Astrocyte (in vitro differentiated cells and primary cell): Measurements from ENCODE around the gene HOXA13. TPM values are rescaled to one million over a fixed set of nuclear protein-coding genes. Genes with fewer than 3 reads are reported as not detected.

Source experiments
- DNase-seq: peaks from one replicate; pipeline ENCODE4 v3.0.0-alpha.2; 2010; ENCODE audit warnings: low read depth
- FAIRE-seq: peaks from 2 replicates; lab custom pipeline; 2011; peaks lifted over from hg19 to GRCh38; lab: Jason Lieb, UNC
- H2AFZ ChIP-seq: 2 replicates; pipeline ENCODE4 v1.6.0; 2012; ENCODE audit warnings: low read depth, low read length, inconsistent platforms
- H3K27ac ChIP-seq: 2 replicates; pipeline ENCODE4 v1.5.1; 2011; ENCODE audit warnings: low read depth, low read length, inconsistent platforms
- H3K27me3 ChIP-seq: 2 replicates; pipeline ENCODE4 v1.6.0; 2011; ENCODE audit warnings: low read length, inconsistent platforms; ENCODE audit not compliant: insufficient read depth
- H3K36me3 ChIP-seq: 2 replicates; pipeline ENCODE4 v1.5.1; 2011; ENCODE audit warnings: low read length, inconsistent platforms; ENCODE audit not compliant: insufficient read depth
- H3K4me1 ChIP-seq: 2 replicates; pipeline ENCODE4 v1.5.1; 2011; ENCODE audit warnings: low read length, inconsistent platforms; ENCODE audit not compliant: insufficient read depth
- H3K4me2 ChIP-seq: 2 replicates; pipeline ENCODE4 v1.6.0; 2012; ENCODE audit warnings: low read length, inconsistent platforms
- H3K4me3 ChIP-seq: 2 replicates; pipeline ENCODE4 v1.5.1; 2011; ENCODE audit warnings: low read depth, mild to moderate bottlenecking, low read length, inconsistent platforms; ENCODE audit not compliant: insufficient read depth
- H3K79me2 ChIP-seq: 2 replicates; pipeline ENCODE4 v1.6.0; 2012; ENCODE audit warnings: mild to moderate bottlenecking, low read length, inconsistent platforms; ENCODE audit not compliant: insufficient read depth
- H3K9ac ChIP-seq: 2 replicates; pipeline ENCODE4 v1.6.0; 2012; ENCODE audit warnings: mild to moderate bottlenecking, low read length, inconsistent platforms
- H3K9me3 ChIP-seq: 2 replicates; pipeline ENCODE4 v1.5.1; 2012; ENCODE audit warnings: low read depth, mild to moderate bottlenecking, low read length, inconsistent platforms; ENCODE audit not compliant: insufficient read depth
- H4K20me1 ChIP-seq: 2 replicates; pipeline ENCODE4 v1.6.0; 2012; ENCODE audit warnings: low read length, inconsistent platforms; ENCODE audit not compliant: insufficient read depth
- H3K27ac Mint-ChIP-seq: one replicate; pipeline ENCODE4 v1.8.0; 2021; ENCODE audit warnings: mild to moderate bottlenecking, mixed read lengths; ENCODE audit not compliant: unreplicated experiment
- H3K27me3 Mint-ChIP-seq: one replicate; pipeline ENCODE4 v1.8.0; 2021; ENCODE audit warnings: low read depth, mixed read lengths; ENCODE audit not compliant: unreplicated experiment
- H3K36me3 Mint-ChIP-seq: one replicate; pipeline ENCODE4 v1.8.0; 2021; ENCODE audit warnings: low read depth, mixed read lengths; ENCODE audit not compliant: unreplicated experiment
- H3K4me1 Mint-ChIP-seq: one replicate; pipeline ENCODE4 v1.8.0; 2021; ENCODE audit warnings: low read depth, mixed read lengths; ENCODE audit not compliant: unreplicated experiment
- H3K4me3 Mint-ChIP-seq: one replicate; pipeline ENCODE4 v1.8.0; 2021; ENCODE audit warnings: mild to moderate bottlenecking, moderate library complexity, mixed read lengths; ENCODE audit not compliant: unreplicated experiment
- H3K9me3 Mint-ChIP-seq: one replicate; pipeline ENCODE4 v1.8.0; 2021; ENCODE audit warnings: mild to moderate bottlenecking, mixed read lengths; ENCODE audit not compliant: unreplicated experiment
- CTCF ChIP-seq: IDR thresholded peaks from 2 replicates; pipeline ENCODE4 v1.5.1; 2011; ENCODE audit warnings: low read depth, mild to moderate bottlenecking, inconsistent platforms, low read length, moderate library complexity; ENCODE audit not compliant: insufficient read depth
- EZH2 ChIP-seq: IDR thresholded peaks from 2 replicates; pipeline ENCODE4 v1.6.1; 2012; ENCODE audit warnings: mild to moderate bottlenecking, low read length, inconsistent platforms; ENCODE audit not compliant: insufficient read depth
- total RNA-seq: library from RNA; stranded (reverse); gene quantifications from 2 replicates; pipeline ENCODE4 v1.2.1, GENCODE V29; 2021

The HOXA13 gene
- total RNA-seq, 1 donor from 2014 or later: not detected

DNA sequence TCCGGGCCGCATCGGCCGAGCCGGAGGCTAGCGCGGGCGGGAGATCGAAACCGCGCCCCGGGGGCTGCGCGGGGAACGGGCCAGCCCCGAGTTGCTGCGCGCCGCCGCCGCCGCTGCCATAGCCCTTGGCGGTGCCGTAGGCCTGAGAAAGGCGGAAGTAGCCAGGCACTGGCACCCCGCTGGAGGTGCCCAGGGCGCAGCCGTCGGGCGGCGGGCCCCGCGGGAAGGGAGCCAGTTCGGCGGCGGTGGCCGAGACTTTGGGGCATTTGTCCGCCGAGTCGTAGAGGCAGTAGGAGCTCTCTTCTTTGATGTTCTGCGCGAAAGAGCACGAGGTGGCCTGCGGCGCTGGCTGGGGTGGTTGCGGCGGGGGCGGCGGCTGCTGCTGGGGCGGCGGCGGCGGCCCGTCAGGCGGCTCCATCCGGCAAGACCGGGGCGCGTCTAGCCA is 26.4 kb downstream of the HOXA13 start:
- Histone ChIP-seq H3K27me3 (peaks cover 92% of the 10 kb centered on the region), H3K4me2 (peak overlapping the region; percentile 63), H3K9me3 (peaks cover 11% of the 10 kb centered on the region), H3K4me3 (no peak overlapping the region), H4K20me1 (peaks cover 6% of the 10 kb centered on the region), H2AFZ (no peak overlapping the region), H3K4me1 (peaks cover 5% of the 10 kb centered on the region), H3K27ac (no peak overlapping the region), H3K36me3 (no peaks in the 10 kb centered on the region), H3K9ac (no peak overlapping the region), H3K79me2 (no peaks in the 10 kb centered on the region)
- Mint-ChIP-seq H3K4me3 (no peak overlapping the region), H3K4me1 (no peaks in the 10 kb centered on the region), H3K9me3 (peaks cover 28% of the 10 kb centered on the region), H3K36me3 (no peaks in the 10 kb centered on the region), H3K27me3 (peaks cover 70% of the 10 kb centered on the region), H3K27ac (no peak overlapping the region)
- DNase-seq (no peak), FAIRE-seq (no peak)
- no peak for TF ChIP-seq CTCF
- peak; percentile 92 for TF ChIP-seq EZH2

DNA sequence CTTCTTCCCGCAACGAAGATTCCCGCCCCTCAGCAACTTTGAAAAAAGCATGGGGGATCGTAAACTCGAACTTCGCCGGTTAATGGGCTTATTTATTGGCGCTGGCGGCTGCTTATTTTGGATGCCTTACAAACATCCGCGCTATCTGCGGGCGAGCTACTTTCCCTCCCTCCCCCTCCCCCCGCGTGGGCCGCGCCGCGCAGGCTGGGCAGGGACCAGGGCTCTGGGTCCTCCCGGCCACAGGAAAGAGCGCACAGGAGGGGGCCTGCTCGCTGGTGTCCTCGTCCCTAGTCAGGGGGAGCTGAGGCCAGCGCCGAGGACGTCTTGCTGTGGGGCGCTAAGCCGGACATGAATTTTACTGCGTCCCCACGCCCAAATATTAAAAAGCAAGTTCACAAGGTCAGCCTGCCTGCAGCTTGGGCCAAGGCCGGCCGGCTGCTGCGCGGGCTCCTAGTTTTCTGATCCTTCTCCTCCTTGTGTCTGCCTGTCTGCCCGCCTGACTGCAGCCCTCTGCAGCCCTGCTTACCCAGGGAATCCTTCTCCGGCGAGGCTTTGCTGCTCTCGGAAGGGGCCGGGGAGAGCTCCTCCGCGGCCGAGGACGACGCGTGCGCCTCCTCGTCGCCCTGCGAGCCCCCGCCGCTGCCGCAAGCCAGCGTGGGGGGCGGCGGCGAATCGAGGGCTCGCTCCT is 26.9 kb downstream of the HOXA13 start:
- Mint-ChIP-seq H3K4me3 (no peak overlapping the region), H3K9me3 (peaks cover 30% of the 10 kb centered on the region), H3K27me3 (peaks cover 70% of the 10 kb centered on the region), H3K36me3 (no peaks in the 10 kb centered on the region), H3K4me1 (no peaks in the 10 kb centered on the region), H3K27ac (no peak overlapping the region)
- DNase-seq (no peak), FAIRE-seq (no peak)
- Histone ChIP-seq H3K9ac (no peak overlapping the region), H3K27ac (no peak overlapping the region), H3K4me3 (no peak overlapping the region), H3K4me2 (peak overlapping the region; percentile 63), H3K36me3 (no peaks in the 10 kb centered on the region), H4K20me1 (peaks cover 6% of the 10 kb centered on the region), H3K79me2 (no peaks in the 10 kb centered on the region), H3K4me1 (peaks cover 5% of the 10 kb centered on the region), H2AFZ (no peak overlapping the region), H3K9me3 (peaks cover 16% of the 10 kb centered on the region), H3K27me3 (peaks cover 92% of the 10 kb centered on the region)
- peak; percentile 92 for TF ChIP-seq EZH2
- TF ChIP-seq CTCF: no peak

DNA sequence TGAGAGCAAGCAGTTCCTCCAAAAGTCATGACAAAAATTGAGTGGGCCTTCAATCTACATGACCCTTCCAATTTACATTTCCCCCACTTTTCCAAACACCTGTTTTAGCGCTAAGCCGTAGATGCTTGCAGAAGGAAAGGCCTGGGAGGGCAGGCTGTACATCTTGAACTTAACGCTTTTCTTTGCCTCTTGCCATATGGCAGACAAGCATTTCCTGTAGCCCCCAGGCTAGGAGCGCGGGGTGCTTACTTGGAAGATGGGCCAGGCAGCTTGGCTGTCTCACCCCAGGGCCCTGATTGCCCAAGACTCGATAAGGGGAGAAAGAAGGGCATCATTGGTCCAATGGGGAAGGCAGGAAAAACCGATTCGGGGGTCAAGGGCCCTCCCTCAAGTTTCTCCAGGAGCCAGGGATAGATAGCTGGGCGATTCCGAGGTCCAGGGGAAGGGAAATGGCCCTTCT is 27.5 kb downstream of the HOXA13 start:
- peaks cover 70% of the 10 kb centered on the region for H3K27me3 Mint-ChIP-seq
- TF ChIP-seq CTCF (no peak), EZH2 (no peak)
- peaks cover 30% of the 10 kb centered on the region for H3K9me3 Mint-ChIP-seq
- peaks cover 92% of the 10 kb centered on the region for H3K27me3 ChIP-seq
- H4K20me1 ChIP-seq: peaks cover 6% of the 10 kb centered on the region
- no peak overlapping the region for H3K4me3 Mint-ChIP-seq
- FAIRE-seq (no peak), DNase-seq (no peak)
- H3K79me2 ChIP-seq: no peaks in the 10 kb centered on the region
- peaks cover 5% of the 10 kb centered on the region for H3K4me1 ChIP-seq
- H3K9ac ChIP-seq: no peak overlapping the region
- no peak overlapping the region for H2AFZ ChIP-seq
- no peak overlapping the region for H3K4me2 ChIP-seq
- peak overlapping the region; percentile 80 for H3K27ac Mint-ChIP-seq
- H3K27ac ChIP-seq: no peak overlapping the region
- no peaks in the 10 kb centered on the region for H3K36me3 Mint-ChIP-seq
- H3K9me3 ChIP-seq: peaks cover 16% of the 10 kb centered on the region
- no peaks in the 10 kb centered on the region for H3K36me3 ChIP-seq
- no peaks in the 10 kb centered on the region for H3K4me1 Mint-ChIP-seq
- H3K4me3 ChIP-seq: no peak overlapping the region
